CMK (cell line): ENCODE measurements around the gene CASP10.
"Not testable (repeated sequence)": the region's sequence is repeated elsewhere in the genome, so short reads cannot be mapped to it uniquely, and the experiment has no call there.

Experiments used
- DNase-seq: peaks from one replicate; pipeline ENCODE4 v3.0.0-alpha.2; 2010; ENCODE audit warnings: low read depth

Gene CASP10

DNA sequence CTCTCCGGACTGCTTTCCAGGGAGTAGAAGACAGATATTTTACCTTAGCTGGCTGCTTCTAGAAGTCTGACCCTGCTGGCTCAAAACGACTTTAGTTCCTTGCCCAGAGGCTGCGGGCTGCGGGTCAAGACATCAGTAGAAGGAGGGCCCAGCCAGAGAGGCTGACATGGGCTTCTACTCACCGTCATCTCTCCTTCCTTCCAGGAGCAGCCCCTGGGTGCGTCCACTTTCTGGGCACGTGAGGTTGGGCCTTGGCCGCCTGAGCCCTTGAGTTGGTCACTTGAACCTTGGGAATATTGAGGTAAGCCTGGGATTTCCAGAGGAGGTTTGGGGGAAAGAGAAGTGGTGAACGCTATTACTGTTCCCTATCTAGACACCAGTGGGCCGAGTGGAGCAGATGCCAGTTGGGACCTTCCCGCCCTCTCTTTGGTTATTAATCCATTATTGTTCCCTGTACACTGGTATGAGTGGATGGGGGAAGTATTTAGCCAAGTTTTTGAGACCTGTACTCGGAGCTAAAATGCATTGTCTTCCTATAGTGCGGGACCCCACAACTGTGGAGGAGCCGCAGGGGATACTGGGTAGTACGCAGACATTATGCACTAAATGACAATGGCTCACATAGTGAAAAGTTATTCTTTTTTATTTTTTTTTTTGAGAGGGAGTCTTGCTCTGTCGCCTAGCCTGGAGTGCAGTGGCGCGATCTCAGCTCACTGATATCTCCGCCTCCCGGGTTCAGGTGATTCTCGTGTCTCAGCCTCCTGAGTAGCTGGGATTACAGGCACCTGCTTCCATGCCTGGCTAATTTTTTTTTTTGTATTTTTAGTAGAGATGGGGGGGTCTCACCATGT is 51.1 kb downstream of the CASP10 start:
- DNase-seq: no peak

- DNase-seq: no peak
Observed at GRCh38 chr2:201234663-201235135, 51.8 kb downstream of the CASP10 start.

DNA sequence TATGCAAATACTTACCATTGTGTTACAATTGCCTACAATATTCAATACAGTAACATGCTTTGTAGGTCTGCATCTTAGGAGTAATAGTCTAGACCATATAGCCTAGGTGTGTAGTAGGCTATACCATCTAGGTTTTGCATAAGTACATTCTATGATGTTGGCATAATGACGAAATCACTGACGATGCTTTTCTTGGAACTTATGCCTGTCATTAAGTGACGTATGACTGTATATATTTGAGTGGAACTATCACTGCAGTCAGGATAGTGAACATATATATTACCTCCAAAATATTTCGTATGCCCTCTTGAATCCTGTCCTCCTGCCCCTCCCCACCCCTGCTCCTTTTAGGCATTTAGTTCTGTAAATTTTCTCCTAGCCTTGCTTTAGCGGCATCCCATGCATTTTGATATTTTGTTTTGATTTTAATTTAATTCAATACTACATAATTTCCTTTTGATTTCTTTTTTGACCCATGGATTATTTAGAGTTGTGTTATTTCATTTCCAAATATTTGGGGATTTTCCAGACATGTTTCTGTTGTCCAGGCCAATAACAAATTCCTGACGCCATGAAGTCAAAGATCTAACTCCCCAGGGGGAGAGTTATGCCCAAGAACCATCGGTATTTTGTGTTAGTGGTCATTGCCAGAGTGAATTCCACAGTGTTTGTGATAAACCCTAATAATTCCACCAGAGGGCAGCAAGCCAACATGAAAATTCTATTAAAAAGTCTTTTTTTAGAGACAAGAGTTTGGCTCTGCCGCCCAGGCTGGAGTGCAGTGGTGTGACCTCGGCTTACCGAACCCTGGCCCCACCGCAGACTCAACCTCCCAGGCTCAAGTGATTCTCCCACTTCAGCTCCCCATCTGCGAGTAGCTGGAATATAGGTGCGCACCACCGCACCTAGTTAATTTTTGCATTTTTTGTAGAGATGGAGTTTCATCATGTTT is 53.2 kb downstream of the CASP10 start:
- DNase-seq: no peak

- DNase-seq: no peak
Observed at GRCh38 chr2:201237486-201238123, 54.7 kb downstream of the CASP10 start.

DNA sequence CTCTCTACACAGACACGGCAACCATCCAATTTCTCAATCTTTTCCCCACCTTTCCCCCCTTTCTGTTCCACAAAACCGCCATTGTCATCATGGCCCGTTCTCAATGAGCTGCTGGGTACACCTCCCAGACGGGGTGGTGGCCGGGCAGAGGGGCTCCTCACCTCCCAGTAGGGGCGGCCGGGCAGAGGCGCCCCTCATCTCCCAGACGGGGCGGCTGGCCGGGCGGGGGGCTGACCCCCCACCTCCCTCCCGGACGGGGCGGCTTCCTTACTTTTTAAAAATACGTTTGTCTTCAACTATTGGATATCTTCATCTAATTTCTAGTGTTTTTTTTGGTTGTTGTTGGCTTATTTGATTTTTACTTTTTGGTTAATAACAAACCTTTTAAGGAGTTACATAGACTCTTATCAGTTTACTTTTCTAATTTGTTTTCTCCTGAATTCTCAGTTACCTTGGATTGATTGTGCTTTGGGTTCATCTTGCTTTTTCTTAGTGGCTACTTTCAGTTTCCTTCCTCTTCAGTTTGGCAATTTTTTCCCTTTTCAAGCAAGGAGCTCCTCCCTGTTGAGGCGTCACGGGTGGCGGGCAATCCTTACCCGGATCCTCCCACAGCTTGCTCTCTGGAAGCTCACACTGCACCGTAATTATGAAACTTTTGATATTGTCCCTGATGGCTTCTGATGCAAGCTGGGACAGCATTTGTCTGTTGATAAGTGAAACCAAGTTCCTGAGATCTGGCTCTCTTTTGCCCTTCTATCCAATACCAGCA is 56.4 kb downstream of the CASP10 start:
- not testable (repeated sequence) for DNase-seq

DNA sequence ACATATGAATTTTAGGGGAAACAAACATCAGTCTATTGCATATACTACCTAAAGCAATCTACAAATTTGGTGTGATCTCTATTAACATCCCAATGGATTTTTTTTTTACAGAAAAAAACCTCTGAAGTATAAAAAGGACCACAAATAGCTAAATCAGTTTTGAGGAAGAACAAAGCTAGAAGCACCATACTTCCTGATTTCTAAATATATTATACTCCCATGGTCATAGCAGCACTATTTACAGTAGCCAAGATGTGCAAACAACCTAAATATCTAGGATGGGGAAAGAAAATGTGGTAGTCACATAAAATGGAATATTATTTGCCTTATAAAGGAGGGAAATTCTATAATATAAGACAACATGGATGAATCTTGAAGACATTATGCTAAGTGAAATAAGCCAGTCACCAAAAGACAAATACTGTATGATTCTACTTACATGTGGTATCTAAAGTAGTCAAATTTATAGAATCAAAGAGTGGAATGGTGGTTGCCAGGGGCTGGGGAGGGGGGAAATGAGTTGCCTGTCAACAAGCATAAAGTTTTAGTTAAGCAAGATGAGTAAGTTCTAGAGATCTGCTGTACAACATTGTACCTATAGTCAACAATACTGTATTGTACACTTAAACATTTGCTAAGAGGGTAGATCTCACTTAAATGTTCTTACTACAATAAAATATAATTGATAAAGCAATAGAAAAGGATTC is 59.8 kb downstream of the CASP10 start:
- DNase-seq: no peak

DNA sequence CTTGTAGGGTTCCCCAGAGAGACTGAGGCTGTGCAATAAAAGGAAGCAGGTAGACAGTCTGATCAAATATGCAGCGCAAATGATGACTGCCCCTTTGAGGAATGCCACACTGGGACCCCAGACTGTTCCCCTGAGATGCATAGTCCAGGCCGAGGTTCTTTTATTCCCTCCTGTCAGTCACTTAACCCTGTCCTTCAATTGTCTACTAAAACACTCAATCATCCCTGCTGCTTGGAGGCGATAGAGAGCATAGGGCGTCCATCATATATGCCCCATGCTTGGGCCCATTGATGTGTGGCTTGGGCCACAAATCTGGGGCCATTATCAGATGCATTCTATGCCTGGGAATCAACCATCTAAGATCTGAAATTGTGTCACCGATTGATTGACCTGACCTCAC is 61.9 kb downstream of the CASP10 start:
- no peak for DNase-seq

- DNase-seq: no peak
Observed at GRCh38 chr2:201246280-201246679, 63.3 kb downstream of the CASP10 start.

DNA sequence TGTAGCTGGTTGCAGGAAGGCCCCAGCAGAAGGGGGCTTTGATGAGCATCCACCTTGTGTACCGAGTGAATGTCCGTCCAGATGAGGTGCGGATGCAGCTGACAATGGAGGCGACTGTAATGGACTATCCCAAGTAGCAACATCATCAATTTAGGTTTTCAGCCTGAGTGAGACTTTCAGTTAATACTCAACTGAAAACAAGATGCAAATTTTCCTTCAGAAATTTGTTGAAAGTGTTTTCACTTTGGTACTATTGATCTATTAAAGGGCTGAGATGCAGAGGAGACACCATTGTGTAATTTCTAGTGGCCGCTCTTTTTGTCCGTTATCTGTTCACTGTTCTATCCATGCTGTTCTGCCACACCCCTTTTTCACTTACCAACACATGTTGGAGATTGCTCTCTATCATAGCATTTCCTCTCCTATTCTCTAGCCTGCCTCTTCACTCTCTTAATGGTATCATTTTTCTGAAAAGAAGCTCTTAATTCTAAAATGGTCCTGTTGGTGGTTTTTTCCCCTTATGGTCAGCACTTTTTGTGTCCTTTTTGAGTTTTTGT is 65.4 kb downstream of the CASP10 start:
- DNase-seq: no peak

- DNase-seq: no peak
Observed at GRCh38 chr2:201249889-201250288, 66.9 kb downstream of the CASP10 start.

DNA sequence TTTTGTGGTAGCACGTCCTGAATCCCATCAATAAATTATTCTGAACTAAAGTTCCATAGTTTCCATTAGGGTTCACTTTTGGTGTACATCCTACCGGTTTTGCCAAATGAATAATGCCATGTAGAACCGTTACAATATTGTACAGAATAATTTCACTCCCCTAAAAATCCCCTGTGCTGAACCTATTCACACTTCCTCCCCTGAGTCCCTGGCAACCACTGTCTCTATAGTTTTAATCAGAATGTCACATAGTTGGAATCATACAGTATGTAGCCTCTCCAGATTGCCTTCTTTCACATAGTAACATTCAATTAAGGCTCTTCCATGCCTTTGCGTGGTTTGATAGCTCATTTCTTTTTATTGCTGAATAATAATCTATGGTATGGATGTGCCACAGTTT is 67.8 kb downstream of the CASP10 start:
- DNase-seq: no peak

- no peak for DNase-seq
Observed at GRCh38 chr2:201254081-201254730, 71.3 kb downstream of the CASP10 start.

DNA sequence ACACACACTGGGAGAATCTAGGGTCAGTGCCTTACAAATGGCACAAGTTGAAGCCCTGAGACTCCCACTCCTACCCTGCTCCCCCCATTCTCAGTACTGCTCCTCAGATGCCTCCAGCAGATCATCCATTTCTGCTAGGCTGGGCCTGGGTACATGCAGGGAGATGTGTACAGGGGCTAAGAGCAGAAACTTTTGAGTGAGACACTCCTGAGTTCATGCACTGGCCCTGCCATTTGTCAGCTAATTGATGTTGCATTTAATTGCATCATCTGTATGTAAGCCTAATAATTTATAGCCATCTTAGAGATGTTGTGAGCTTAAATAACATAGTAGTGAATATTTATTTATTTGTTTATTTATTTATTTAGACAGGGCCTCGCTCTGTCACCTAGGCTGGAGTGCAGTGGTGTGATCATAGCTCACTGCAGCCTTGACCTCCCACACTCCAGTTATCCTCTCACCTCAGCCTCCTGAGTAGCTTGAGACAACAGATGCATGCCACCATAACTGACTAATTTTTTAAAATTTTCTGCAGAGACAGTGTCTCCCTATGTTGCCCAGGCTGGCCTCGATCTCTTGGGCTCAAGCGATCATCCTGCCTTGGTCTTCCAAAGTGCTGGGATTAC is 72.6 kb downstream of the CASP10 start:
- DNase-seq: no peak

DNA sequence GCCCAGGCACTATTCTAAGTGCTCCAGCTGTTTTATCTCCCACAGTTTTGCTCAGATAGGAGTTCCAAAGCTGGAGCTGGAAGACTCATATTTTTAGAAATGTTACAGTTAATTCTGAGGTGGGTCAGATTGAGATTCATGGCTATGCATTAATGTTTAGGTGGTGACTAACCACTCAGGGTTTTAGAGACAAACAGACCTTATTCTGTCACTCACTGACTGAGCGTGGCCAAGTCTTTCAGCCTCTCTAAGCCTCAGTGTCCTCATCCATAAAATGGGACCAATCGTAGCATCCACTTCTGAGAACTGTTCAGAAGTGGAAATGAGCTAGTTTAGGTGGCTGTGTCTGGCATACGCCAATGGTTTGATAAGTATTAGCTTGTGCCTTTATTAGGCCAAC is 73.1 kb downstream of the CASP10 start:
- DNase-seq: no peak

GRCh38 chr2:201257381-201257955 is 74.5 kb downstream of the CASP10 start:
- DNase-seq: no peak

GRCh38 chr2:201257956-201258665 is 75.2 kb downstream of the CASP10 start:
- DNase-seq: peak; percentile 67

GRCh38 chr2:201258666-201259615 is 76.0 kb downstream of the CASP10 start:
- no peak for DNase-seq
